Stimulated activated naive B cell treated with anti-CD40 and anti-IgM and Interleukin-4, amounts not matched to agents 10 μg/mL and 1 μg/mL and 100 μg/mL, for 72 hours (primary cell): ENCODE measurements around the gene MYO7A.

Experiments used
- ATAC-seq, 2 donors: fragments of 150-1000 bp; cut with Tn5 transposase; replicated peaks; 2 replicates each; pipeline ENCODE4 v1.10.0; 2021; ENCODE audit warnings: moderate library complexity in 1 of 2
- DNase-seq: peaks from one replicate; pipeline ENCODE4 v3.0.0; 2021
- H3K27ac Mint-ChIP-seq: one replicate; pipeline ENCODE4 v1.8.0; 2022; ENCODE audit warnings: mild to moderate bottlenecking, mixed read lengths
- H3K27me3 Mint-ChIP-seq, 2 donors: one replicate each; pipeline ENCODE4 v1.8.0; 2022; ENCODE audit warnings: mixed read lengths in 2 of 2
- H3K36me3 Mint-ChIP-seq, 2 donors: one replicate each; pipeline ENCODE4 v1.8.0; 2022; ENCODE audit warnings: mixed read lengths in 2 of 2, mild to moderate bottlenecking in 1 of 2
- H3K4me1 Mint-ChIP-seq, 2 donors: one replicate each; pipeline ENCODE4 v1.8.0; 2022; ENCODE audit warnings: mixed read lengths in 2 of 2, mild to moderate bottlenecking in 1 of 2
- H3K4me3 Mint-ChIP-seq, 2 donors: one replicate each; pipeline ENCODE4 v1.8.0; 2022; ENCODE audit warnings: mild to moderate bottlenecking in 2 of 2, mixed read lengths in 2 of 2, moderate library complexity in 1 of 2
- H3K9me3 Mint-ChIP-seq, 2 donors: one replicate each; pipeline ENCODE4 v1.8.0; 2022; ENCODE audit warnings: mixed read lengths in 2 of 2, mild to moderate bottlenecking in 1 of 2

Gene MYO7A

DNA sequence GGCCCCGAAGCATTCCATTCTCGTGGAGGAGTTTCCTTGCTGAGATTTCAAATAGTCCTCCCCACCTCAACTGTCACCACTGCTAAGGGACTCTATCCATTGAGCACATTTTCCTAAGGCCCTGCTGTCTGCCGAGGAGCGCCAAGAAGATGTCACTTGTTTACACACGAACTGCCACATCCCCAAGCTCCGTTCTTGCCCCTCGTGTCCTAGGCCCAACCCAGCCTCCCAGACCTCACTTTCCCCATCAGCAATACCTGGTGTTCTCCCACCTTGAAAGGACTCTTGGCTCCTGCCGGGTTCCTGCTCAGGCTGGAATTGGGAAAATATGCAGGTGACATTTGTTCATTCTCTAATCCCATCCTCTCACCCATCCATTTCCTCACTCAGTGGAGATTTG, 4.0 kb upstream of the MYO7A start:
- Mint-ChIP-seq H3K4me1 (peaks cover 19 to 24% of the 10 kb centered on the region in 2 donors), H3K27ac (no peak overlapping the region), H3K36me3 (no peaks in the 10 kb centered on the region), H3K27me3 (peaks cover 20 to 26% of the 10 kb centered on the region in 2 donors), H3K4me3 (no peak overlapping the region), H3K9me3 (no peaks in the 10 kb centered on the region)
- DNase-seq, result no peak
- ATAC-seq, result no peak

DNA sequence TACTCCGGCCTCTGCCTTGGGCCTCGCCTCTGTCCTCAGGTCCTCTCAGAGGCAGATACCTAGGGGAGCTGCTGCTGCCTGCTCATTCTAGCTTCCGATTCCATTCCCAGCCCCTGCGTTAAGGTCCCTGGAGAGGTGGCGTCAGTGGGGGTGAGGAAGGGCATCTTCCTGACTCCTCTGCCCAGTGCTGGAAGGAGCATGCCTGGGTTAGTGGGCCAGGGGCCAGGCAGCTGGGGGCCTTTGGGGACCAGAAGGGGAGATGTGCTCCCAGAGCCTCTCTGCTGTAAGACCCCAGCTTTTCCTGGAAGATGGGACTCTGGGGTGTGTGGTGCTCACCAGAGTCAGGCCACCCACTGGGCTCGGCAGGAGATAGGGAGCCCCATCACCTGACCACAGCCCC, 3.6 kb upstream of the MYO7A start:
- no peaks in the 10 kb centered on the region for H3K9me3 Mint-ChIP-seq
- ATAC-seq (no peak), DNase-seq (no peak)
- H3K27me3 Mint-ChIP-seq, result peaks cover 20 to 26% of the 10 kb centered on the region in 2 donors
- H3K4me1 Mint-ChIP-seq, result peaks cover 19 to 24% of the 10 kb centered on the region in 2 donors
- H3K36me3 Mint-ChIP-seq, result no peaks in the 10 kb centered on the region
- H3K27ac Mint-ChIP-seq, result no peak overlapping the region
- no peak overlapping the region for H3K4me3 Mint-ChIP-seq

DNA sequence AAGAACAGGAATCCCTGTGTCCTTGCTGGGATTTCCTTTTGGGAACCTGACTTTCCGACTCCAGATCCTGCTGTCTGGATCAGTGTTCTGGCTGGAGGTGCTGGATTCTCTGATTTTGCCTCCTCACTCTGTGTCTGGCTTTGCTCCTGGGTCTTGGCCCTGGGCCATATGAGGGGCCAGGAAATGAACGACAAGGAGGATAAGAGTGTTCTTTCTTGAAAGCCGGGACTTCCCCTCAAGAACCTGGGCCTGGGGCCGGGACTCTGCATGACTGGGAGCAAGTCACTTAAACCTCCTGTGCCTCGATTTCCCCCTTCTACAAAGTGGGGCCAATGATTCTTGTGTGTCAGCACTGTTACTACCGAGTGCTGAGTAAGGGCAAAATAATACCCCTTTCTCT, 2.9 kb upstream of the MYO7A start:
- Mint-ChIP-seq H3K4me1 (peaks cover 19 to 24% of the 10 kb centered on the region in 2 donors), H3K27ac (no peak overlapping the region), H3K9me3 (no peaks in the 10 kb centered on the region), H3K27me3 (peaks cover 20 to 26% of the 10 kb centered on the region in 2 donors), H3K36me3 (no peaks in the 10 kb centered on the region), H3K4me3 (no peak overlapping the region)
- DNase-seq (no peak), ATAC-seq (no peak)

DNA sequence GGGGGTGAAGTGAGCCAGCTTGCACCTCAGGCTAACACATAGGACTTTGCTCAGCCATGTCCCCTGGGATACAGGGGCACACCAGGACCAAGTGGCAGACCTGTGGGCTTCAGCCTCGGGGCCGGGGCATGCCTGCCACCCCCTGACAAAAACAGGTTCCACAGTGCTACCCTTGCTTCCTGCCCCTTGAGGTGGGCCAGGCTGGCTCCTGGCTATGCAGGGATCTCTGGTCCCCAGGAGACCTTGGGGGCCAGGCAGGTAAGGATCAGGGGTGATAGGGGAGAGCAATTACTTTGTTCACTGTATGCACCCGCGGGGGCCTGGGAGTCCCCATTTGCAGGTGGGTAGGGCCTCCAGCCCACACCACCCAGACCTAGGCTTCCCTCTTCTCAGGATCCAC, 2.4 kb upstream of the MYO7A start:
- no peak for DNase-seq
- Mint-ChIP-seq H3K4me3 (no peak overlapping the region), H3K27me3 (peaks cover 20 to 26% of the 10 kb centered on the region in 2 donors), H3K9me3 (no peaks in the 10 kb centered on the region), H3K27ac (no peak overlapping the region), H3K4me1 (peaks cover 19 to 24% of the 10 kb centered on the region in 2 donors), H3K36me3 (no peaks in the 10 kb centered on the region)
- no peak for ATAC-seq

DNA sequence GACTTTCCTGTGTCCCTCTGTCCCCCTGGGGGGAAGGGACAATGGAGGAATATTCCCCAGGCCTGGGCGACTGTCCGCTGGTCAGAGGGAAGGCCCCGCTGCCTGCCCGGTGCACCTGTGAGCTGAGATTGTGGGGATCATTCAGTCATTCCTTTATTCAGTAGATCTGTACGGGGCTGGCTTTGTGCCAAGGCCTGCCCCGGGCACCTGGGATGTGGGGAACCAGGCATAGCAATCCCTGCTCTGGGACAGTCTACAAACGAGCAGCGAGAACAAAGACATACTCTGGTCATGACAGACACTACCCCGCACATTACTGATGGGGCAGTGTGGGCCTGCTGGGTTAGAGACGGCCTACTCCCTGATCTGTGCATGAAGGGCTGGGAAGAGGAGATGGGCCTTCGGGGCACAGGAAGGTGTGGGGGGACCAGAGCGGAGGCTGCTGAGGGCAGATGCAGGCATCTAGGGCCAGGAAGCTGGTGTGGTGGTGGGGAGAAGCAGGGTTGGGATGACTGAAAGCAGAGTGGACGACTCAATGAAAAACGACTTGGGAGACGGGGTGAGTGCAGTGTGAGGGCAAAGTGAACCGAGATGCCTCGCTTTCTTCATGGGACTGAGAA, 1.8 kb upstream of the MYO7A start:
- H3K36me3 Mint-ChIP-seq, result no peaks in the 10 kb centered on the region
- peak overlapping the region; percentile 26 to 40 for H3K4me3 Mint-ChIP-seq
- peaks cover 19 to 24% of the 10 kb centered on the region in 2 donors for H3K4me1 Mint-ChIP-seq
- no peak for ATAC-seq
- H3K9me3 Mint-ChIP-seq, result no peaks in the 10 kb centered on the region
- DNase-seq, result no peak
- H3K27me3 Mint-ChIP-seq, result peaks cover 20 to 26% of the 10 kb centered on the region in 2 donors
- H3K27ac Mint-ChIP-seq, result no peak overlapping the region

DNA sequence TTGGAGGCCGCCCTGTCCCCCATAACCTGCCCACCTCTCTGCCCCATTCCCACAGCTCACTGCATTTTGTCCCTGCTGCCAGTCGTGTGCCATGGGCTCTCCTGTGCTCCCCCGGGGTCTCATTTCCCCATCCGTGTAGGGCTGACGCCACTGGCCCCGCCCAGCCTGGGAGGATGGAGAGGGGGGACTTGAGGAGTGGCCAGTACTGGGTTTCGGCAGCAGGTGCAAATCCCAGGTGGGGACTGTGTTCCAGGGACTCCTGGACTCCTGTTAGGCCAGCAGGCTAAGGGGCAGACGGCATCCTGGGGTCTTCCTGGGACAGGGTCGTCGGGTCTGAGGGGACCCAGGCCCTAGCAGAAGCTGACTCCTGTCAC, 1.2 kb upstream of the MYO7A start:
- H3K4me1 Mint-ChIP-seq, result peaks cover 19 to 24% of the 10 kb centered on the region in 2 donors

DNA sequence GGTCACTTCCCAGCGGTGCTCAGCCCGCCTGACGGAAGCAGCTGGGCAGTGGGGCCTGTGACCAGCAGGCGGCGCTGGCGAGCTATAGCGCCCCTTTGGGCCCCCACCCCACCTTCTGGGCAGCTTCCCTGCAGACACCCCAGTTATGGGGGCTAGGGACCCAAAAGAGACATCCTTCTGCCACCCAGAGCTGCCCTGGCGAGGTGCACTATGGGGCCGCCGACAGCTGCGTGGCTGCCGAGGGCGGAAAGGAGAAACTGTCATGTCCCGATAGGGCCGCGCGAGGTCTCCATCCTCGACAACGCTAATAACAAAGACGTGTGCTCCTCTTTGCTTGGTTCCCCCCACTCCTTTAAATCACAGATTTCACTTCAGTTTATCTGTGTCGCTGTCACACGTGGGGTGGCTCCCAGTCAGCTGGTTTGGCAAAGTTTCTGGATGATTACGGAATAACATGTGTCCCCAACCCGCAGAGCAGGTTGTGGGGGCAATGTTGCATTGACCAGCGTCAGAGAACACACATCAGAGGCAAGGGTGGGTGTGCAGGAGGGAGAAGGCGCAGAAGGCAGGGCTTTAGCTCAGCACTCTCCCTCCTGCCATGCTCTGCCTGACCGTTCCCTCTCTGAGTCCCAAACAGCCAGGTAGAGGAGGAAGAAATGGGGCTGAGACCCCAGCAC, 673 bp upstream of the MYO7A start:
- Mint-ChIP-seq H3K36me3 (no peaks in the 10 kb centered on the region), H3K27me3 (peaks cover 20 to 26% of the 10 kb centered on the region in 2 donors), H3K4me3 (peak overlapping the region; percentile 81 to 83), H3K27ac (no peak overlapping the region), H3K4me1 (peaks cover 20 to 24% of the 10 kb centered on the region in 2 donors), H3K9me3 (no peaks in the 10 kb centered on the region)
- ATAC-seq (peak; percentile 83 to 84), DNase-seq (peak; percentile 37)

More for the DNA sequence above, 1.2 kb upstream of the MYO7A start:
- DNase-seq (no peak), ATAC-seq (peak; percentile 20 to 21)
- Mint-ChIP-seq H3K27ac (no peak overlapping the region), H3K27me3 (peaks cover 20 to 26% of the 10 kb centered on the region in 2 donors), H3K36me3 (no peaks in the 10 kb centered on the region), H3K9me3 (no peaks in the 10 kb centered on the region), H3K4me3 (peak overlapping the region in 1 of 2 donors; percentile 83)

DNA sequence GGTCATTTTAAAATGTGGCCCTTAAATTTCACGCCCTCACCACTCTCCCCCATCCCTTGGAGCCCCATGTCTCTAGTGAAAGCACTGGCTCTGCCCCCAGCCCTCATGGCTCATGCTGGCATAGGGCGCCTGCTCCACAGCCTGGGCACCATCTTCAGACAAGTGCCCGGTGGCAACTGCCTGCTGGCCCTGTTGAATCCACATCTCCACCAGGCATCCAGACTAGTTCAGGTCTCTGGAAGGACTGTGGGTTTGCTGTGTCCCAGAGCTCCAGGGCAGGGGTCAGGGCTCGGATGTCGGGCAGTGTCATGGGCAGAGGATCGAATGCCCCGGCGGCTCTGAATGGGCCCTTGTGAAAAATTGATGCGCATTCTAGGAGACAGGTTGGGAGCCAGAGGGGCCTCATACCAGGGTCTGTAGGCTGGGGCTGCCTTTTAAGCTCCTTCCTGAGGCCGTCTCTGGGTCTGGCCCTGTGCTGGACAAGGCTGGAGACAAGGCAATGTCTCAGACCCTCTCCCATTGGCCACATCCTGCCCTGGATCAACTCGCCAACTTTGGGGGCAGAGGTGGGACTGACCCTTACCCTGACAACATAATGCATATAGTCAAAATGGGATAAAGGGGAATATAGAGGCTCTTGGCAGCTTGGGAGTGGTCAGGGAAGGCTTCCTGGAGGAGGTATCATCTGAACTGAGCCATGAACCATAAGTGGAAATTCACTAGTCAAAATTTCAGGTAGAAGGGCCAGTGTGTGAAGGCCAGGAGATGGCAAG, 1.2 kb downstream of the MYO7A start:
- peaks cover 20 to 24% of the 10 kb centered on the region in 2 donors for H3K4me1 Mint-ChIP-seq
- H3K9me3 Mint-ChIP-seq, result no peaks in the 10 kb centered on the region
- ATAC-seq (no peak), DNase-seq (no peak)
- H3K36me3 Mint-ChIP-seq, result no peaks in the 10 kb centered on the region
- H3K4me3 Mint-ChIP-seq, result no peak overlapping the region
- H3K27ac Mint-ChIP-seq, result no peak overlapping the region
- peaks cover 20 to 26% of the 10 kb centered on the region in 2 donors for H3K27me3 Mint-ChIP-seq

DNA sequence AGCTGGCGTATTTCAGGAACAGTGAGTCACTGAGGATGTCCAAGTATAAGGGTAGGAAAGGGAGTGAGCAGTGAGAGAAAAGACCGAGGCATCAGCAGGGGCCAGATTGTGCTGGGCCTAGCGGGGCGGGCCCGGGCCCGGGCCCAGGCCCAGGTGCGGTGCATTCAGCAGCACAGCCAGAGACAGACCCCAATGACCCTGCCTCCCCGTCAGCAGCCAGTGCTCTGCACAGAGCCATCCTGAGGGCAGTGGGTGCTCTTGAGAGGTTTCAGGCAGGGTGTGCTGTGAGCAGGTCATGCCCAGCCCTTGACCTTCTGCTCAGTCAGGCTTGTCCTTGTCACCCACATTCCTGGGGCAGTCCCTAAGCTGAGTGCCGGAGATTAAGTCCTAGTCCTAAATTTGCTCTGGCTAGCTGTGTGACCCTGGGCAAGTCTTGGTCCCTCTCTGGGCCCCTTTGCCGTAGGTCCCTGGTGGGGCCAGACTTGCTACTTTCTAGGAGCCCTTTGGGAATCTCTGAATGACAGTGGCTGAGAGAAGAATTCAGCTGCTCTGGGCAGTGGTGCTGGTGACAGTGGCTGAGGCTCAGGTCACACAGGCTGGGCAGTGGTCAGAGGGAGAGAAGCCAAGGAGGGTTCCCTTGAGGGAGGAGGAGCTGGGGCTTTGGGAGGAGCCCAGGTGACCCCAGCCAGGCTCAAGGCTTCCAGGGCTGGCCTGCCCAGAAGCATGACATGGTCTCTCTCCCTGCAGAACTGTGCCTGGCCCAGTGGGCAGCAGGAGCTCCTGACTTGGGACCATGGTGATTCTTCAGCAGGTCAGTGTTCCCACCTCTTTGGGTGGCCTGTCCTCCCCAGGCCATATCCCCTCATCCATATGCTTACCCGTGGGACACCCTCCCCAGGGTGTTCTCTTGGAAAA, 2.1 kb downstream of the MYO7A start:
- no peak for DNase-seq
- Mint-ChIP-seq H3K4me1 (peaks cover 20 to 24% of the 10 kb centered on the region in 2 donors), H3K4me3 (no peak overlapping the region), H3K9me3 (no peaks in the 10 kb centered on the region), H3K27me3 (peaks cover 20 to 26% of the 10 kb centered on the region in 2 donors), H3K27ac (no peak overlapping the region), H3K36me3 (no peaks in the 10 kb centered on the region)
- no peak for ATAC-seq

DNA sequence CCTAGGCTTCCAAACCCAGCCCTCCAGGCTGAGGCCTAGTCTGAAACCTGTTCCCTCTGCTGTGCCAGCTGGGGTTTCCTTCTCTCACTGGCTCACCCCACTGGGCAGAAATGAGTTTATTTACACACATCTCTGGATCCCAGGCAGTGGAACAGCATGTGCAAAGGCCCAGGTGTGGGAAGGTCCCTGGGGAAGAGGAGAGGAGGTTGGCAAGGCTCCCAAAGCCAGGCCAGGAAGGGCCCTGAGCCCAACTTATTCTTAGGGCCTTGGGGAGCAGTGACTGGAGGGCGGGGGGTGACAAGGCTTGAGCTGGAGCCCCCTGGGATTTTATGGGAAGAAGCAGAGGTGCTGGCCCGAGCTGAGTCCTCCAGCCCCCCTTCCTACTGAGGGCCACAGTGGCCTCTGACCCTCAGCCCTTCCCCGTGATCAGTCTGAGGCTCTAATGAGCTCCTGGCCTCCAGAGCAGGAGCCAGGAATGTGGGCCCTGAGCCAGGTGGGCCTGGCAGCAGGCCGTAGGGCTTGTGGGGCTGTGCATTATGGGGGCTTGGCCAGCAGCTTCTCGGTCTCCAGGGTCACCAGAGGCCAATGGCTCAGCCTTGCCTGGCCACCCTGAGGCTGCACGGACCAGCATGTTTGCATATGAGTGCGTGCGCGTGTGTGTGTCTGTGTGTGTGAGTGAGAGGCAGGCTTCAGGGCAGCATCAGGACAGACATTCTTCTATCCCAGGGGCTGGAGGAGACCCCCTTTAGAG, 2.9 kb downstream of the MYO7A start:
- no peaks in the 10 kb centered on the region for H3K9me3 Mint-ChIP-seq
- peaks cover 24 to 25% of the 10 kb centered on the region in 2 donors for H3K27me3 Mint-ChIP-seq
- ATAC-seq, result no peak
- H3K27ac Mint-ChIP-seq, result no peak overlapping the region
- H3K4me3 Mint-ChIP-seq, result no peak overlapping the region
- H3K4me1 Mint-ChIP-seq, result peaks cover 20 to 24% of the 10 kb centered on the region in 2 donors
- no peaks in the 10 kb centered on the region for H3K36me3 Mint-ChIP-seq
- DNase-seq, result no peak

DNA sequence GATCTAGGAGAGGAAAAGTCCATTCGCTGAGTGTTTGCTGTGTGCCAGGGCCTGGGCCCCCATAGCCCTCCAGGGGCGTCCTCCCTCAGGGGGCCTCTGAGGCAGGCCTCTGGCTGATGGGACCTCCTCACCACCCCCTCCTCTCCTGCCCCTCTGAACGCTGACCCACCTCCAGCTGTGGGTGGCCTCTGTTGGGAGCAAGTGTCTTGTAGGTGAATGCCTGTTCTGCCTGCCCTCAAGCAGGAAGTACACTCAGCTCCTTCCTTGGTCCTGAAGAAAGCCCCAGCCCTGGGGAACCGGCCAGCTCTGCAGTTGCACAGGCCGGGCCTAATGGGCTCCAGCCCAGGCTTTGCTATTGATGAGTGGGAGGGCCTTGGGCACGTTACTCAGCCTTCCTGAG, 3.5 kb downstream of the MYO7A start:
- no peaks in the 10 kb centered on the region for H3K9me3 Mint-ChIP-seq
- no peak overlapping the region for H3K27ac Mint-ChIP-seq
- no peak for DNase-seq
- no peak overlapping the region for H3K4me3 Mint-ChIP-seq
- H3K27me3 Mint-ChIP-seq, result peaks cover 22 to 23% of the 10 kb centered on the region in 2 donors
- H3K4me1 Mint-ChIP-seq, result peaks cover 19 to 20% of the 10 kb centered on the region in 2 donors
- no peak for ATAC-seq
- H3K36me3 Mint-ChIP-seq, result no peaks in the 10 kb centered on the region

DNA sequence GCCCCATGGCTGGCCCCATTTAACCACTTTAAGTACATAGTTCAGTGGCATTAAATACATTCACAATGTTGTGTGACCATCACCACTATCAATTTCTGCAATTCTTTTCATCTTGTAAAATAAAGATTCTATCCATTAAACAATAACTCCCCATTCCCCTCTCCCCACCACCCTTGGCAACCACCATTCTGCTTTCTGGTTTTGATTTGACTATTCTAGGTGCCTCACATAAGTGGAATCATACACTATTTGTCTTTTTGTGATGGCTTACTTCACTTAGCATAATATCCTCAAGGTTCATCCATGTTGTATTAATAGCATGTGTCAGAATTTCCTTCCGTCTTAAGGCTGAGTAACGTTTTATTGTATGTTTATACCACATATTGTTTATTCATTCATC, 7.0 kb downstream of the MYO7A start:
- H3K27me3 Mint-ChIP-seq, result peaks cover 22 to 32% of the 10 kb centered on the region in 2 donors
- H3K9me3 Mint-ChIP-seq, result no peaks in the 10 kb centered on the region
- H3K4me3 Mint-ChIP-seq, result no peak overlapping the region
- no peak overlapping the region for H3K27ac Mint-ChIP-seq
- ATAC-seq, result no peak
- no peak for DNase-seq
- H3K36me3 Mint-ChIP-seq, result no peaks in the 10 kb centered on the region
- peaks cover 0 to 14% of the 10 kb centered on the region in 2 donors for H3K4me1 Mint-ChIP-seq

DNA sequence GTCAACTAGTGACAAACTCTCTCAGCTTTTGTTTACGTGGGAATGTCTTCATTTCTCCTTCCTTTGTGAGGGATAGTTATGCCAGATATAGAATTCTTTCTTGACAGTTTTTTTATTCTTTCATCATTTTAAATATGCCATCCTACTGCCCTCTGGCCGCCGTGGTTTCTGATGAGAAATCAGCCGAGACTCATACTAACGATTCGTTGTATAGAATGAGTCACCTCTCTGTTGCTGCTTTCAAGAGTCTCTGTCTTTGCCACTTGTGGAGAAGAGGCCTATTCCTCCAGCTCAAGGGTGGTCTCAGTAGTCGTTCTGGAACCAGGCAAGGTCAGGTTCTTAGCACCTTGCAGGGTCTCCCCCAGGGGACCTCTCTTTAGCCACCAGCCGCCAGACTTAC, 8.0 kb downstream of the MYO7A start:
- Mint-ChIP-seq H3K4me3 (no peak overlapping the region), H3K9me3 (no peaks in the 10 kb centered on the region), H3K27me3 (peaks cover 22 to 33% of the 10 kb centered on the region in 2 donors), H3K36me3 (no peaks in the 10 kb centered on the region), H3K4me1 (peaks cover 0 to 15% of the 10 kb centered on the region in 2 donors), H3K27ac (no peak overlapping the region)
- ATAC-seq (no peak), DNase-seq (no peak)
